Measurements from ENCODE around the gene TRIM24. TPM values are rescaled to one million over a fixed set of nuclear protein-coding genes. Genes with fewer than 3 reads are reported as not detected.
A peak's percentile ranks its signal among the peaks of the same experiment; 100 is the strongest.

TRIM24 gene
- total and polyA plus RNA-seq, 2 donors from 2014 or later = 7.6 to 16.8 TPM

DNA sequence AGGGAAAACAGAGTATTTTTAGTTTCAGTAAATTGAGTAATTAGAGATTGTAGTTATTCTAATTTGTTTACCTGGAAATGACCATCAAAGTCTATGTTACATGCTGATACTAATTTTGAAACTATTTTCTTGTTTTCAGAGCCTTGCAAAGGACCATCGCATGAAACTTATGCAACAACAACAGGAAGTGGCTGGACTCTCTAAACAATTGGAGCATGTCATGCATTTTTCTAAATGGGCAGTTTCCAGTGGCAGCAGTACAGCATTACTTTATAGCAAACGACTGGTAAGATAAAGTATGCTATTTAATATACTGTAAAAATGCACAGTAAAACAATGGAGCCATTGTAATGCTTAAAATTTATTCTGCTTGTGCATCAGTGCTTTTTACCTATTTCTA is 78.5 kb downstream of the TRIM24 start:
- TF ChIP-seq, protein P1, sequence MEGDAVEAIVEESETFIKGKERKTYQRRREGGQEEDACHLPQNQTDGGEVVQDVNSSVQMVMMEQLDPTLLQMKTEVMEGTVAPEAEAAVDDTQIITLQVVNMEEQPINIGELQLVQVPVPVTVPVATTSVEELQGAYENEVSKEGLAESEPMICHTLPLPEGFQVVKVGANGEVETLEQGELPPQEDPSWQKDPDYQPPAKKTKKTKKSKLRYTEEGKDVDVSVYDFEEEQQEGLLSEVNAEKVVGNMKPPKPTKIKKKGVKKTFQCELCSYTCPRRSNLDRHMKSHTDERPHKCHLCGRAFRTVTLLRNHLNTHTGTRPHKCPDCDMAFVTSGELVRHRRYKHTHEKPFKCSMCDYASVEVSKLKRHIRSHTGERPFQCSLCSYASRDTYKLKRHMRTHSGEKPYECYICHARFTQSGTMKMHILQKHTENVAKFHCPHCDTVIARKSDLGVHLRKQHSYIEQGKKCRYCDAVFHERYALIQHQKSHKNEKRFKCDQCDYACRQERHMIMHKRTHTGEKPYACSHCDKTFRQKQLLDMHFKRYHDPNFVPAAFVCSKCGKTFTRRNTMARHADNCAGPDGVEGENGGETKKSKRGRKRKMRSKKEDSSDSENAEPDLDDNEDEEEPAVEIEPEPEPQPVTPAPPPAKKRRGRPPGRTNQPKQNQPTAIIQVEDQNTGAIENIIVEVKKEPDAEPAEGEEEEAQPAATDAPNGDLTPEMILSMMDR (IDR thresholded peaks at IDR 0.05; ENCODE audit: borderline replicate concordance, extremely low read depth, insufficient read depth) = no peak
- no peak overlapping the region for H3K9ac ChIP-seq (ENCODE audit: low read length in 3 of 3)
- H3K27me3 ChIP-seq (ENCODE audit: control insufficient read depth, insufficient read depth, low read length) = no peaks in the 10 kb centered on the region
- intact Hi-C loops (cut with DNase I) = no loop called here
- no peak overlapping the region for H3K4me3 ChIP-seq (ENCODE audit: low read length in 3 of 3)
- DNase-seq (peak in 1 of 5 donors; percentile 37), FAIRE-seq (no peak)
- H3K9me3 ChIP-seq (ENCODE audit: control insufficient read depth in 2 of 3, insufficient read depth in 1 of 3, low read length in 3 of 3) = no peaks in the 10 kb centered on the region
- peaks cover 2 to 13% (median 10%) of the 10 kb centered on the region in 3 donors for H3K36me3 ChIP-seq (ENCODE audit: control insufficient read depth in 2 of 3, insufficient read depth in 3 of 3, low read length in 3 of 3)
- H3K27ac ChIP-seq (ENCODE audit: low read depth in 2 of 2, low read length in 2 of 2) = no peak overlapping the region
- H3K4me1 ChIP-seq (ENCODE audit: control insufficient read depth in 2 of 3, insufficient read depth in 2 of 3, low read depth in 1 of 3, low read length in 3 of 3) = no peaks in the 10 kb centered on the region

DNA sequence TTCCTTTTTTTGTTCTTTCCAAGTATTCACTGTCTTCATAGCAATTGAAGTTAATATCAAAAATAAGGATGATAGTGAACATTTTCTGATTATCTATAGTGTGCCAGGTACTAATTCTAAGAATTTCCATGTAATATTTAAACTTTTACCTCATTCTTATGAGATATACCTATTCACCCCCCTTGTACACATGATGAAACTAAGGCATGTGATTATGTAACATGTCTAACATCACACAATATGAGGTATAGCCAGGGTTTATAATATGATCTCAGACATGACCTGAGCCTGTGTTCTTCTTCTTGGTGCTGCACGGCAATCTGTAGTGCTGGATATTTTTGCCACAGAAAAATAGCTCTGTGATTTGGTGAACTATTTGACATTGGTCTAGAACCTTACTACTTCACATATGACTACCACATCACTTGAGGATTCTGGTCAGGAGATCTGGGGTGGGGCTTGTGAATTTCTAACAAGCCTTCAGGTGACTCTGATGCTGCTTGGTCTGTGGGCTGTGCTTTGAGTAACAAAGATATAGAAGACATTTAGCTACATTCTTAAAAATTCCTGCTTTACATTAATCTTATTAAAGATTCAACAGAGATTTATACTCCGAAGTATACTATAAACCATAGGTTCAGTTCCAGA is 79.1 kb downstream of the TRIM24 start:
- Histone ChIP-seq H3K36me3 (ENCODE audit: control insufficient read depth in 2 of 3, insufficient read depth in 3 of 3, low read length in 3 of 3) (peaks cover 2 to 13% (median 10%) of the 10 kb centered on the region in 3 donors), H3K4me3 (ENCODE audit: low read length in 3 of 3) (no peak overlapping the region), H3K27me3 (ENCODE audit: control insufficient read depth, insufficient read depth, low read length) (no peaks in the 10 kb centered on the region), H3K9ac (ENCODE audit: low read length in 3 of 3) (no peak overlapping the region), H3K4me1 (ENCODE audit: control insufficient read depth in 2 of 3, insufficient read depth in 2 of 3, low read depth in 1 of 3, low read length in 3 of 3) (no peaks in the 10 kb centered on the region), H3K9me3 (ENCODE audit: control insufficient read depth in 2 of 3, insufficient read depth in 1 of 3, low read length in 3 of 3) (no peaks in the 10 kb centered on the region), H3K27ac (ENCODE audit: low read depth in 2 of 2, low read length in 2 of 2) (no peak overlapping the region)
- TF ChIP-seq, protein P1 (IDR thresholded peaks at IDR 0.05; ENCODE audit: borderline replicate concordance, extremely low read depth, insufficient read depth) = no peak
- intact Hi-C loops (cut with DNase I) = no loop called here
- DNase-seq = no peak
- no peak for FAIRE-seq

DNA sequence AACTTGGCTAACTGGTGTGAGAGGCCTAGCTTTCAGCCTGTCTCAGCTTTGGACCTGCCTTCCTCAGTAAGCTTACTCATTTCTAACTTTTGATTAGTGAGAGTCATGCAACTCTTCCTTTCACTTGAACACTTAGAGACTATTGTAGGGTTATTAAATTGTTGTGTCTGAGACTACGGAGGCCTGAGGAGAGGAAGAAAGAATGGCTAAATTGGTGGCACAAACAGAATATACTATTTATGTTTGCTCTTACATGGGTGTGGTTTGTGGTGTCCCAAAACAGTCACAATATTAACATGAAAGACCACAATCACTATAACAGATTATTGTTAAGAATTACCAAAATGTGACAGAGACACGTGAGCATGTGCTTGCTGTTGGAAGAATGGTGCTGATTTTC is 82.1 kb downstream of the TRIM24 start:
- Histone ChIP-seq H3K4me1 (ENCODE audit: control insufficient read depth in 2 of 3, insufficient read depth in 2 of 3, low read depth in 1 of 3, low read length in 3 of 3) (no peaks in the 10 kb centered on the region), H3K27ac (ENCODE audit: low read depth in 2 of 2, low read length in 2 of 2) (no peak overlapping the region), H3K9ac (ENCODE audit: low read length in 3 of 3) (no peak overlapping the region), H3K27me3 (ENCODE audit: control insufficient read depth, insufficient read depth, low read length) (no peaks in the 10 kb centered on the region), H3K4me3 (ENCODE audit: low read length in 3 of 3) (no peak overlapping the region), H3K36me3 (ENCODE audit: control insufficient read depth in 2 of 3, insufficient read depth in 3 of 3, low read length in 3 of 3) (peaks cover 2 to 17% (median 13%) of the 10 kb centered on the region in 3 donors), H3K9me3 (ENCODE audit: control insufficient read depth in 2 of 3, insufficient read depth in 1 of 3, low read length in 3 of 3) (no peaks in the 10 kb centered on the region)
- FAIRE-seq (no peak), DNase-seq (no peak)
- intact Hi-C loops (cut with DNase I) = no loop called here
- TF ChIP-seq, protein P1 (IDR thresholded peaks at IDR 0.05; ENCODE audit: borderline replicate concordance, extremely low read depth, insufficient read depth) = no peak

DNA sequence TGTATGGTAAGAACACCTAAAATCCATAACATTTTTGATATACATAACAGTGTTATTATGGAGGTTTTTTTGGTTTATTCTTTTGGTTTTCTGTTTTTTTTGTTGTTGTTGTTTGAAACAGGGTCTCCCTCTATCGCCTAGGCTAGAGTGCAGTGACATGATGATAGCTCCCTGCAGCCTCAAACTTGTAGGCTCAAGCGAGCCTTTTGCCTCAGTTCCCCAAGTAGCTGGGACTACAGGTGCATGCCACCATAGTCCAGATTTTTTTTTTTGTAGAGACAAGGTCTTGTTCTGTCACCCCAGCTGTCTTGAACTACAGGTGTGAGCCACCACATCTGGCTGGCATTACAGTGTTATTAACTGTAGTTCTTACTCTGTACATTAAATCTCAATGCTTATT is 83.7 kb downstream of the TRIM24 start:
- peaks cover 2 to 17% (median 13%) of the 10 kb centered on the region in 3 donors for H3K36me3 ChIP-seq (ENCODE audit: control insufficient read depth in 2 of 3, insufficient read depth in 3 of 3, low read length in 3 of 3)
- DNase-seq = no peak
- no peak overlapping the region for H3K4me3 ChIP-seq (ENCODE audit: low read length in 3 of 3)
- intact Hi-C loops (cut with DNase I) = no loop called here
- no peaks in the 10 kb centered on the region for H3K4me1 ChIP-seq (ENCODE audit: control insufficient read depth in 2 of 3, insufficient read depth in 2 of 3, low read depth in 1 of 3, low read length in 3 of 3)
- no peaks in the 10 kb centered on the region for H3K27me3 ChIP-seq (ENCODE audit: control insufficient read depth, insufficient read depth, low read length)
- H3K9ac ChIP-seq (ENCODE audit: low read length in 3 of 3) = no peak overlapping the region
- H3K27ac ChIP-seq (ENCODE audit: low read depth in 2 of 2, low read length in 2 of 2) = no peak overlapping the region
- no peak for FAIRE-seq
- TF ChIP-seq, protein P1 (IDR thresholded peaks at IDR 0.05; ENCODE audit: borderline replicate concordance, extremely low read depth, insufficient read depth) = no peak
- H3K9me3 ChIP-seq (ENCODE audit: control insufficient read depth in 2 of 3, insufficient read depth in 1 of 3, low read length in 3 of 3) = no peaks in the 10 kb centered on the region

Measured in kidney (tissue), 14 donors.